ENCODE data around the gene RPA1. TPM values are rescaled to one million over a fixed set of nuclear protein-coding genes. Genes with fewer than 3 reads are reported as not detected.
"Not testable (repeated sequence)": the region's sequence is repeated elsewhere in the genome, so short reads cannot be mapped to it uniquely, and the experiment has no call there.

Gene RPA1
- total and polyA plus RNA-seq, 9 donors = 14.9 to 71.9 (median 47.6) TPM

DNA sequence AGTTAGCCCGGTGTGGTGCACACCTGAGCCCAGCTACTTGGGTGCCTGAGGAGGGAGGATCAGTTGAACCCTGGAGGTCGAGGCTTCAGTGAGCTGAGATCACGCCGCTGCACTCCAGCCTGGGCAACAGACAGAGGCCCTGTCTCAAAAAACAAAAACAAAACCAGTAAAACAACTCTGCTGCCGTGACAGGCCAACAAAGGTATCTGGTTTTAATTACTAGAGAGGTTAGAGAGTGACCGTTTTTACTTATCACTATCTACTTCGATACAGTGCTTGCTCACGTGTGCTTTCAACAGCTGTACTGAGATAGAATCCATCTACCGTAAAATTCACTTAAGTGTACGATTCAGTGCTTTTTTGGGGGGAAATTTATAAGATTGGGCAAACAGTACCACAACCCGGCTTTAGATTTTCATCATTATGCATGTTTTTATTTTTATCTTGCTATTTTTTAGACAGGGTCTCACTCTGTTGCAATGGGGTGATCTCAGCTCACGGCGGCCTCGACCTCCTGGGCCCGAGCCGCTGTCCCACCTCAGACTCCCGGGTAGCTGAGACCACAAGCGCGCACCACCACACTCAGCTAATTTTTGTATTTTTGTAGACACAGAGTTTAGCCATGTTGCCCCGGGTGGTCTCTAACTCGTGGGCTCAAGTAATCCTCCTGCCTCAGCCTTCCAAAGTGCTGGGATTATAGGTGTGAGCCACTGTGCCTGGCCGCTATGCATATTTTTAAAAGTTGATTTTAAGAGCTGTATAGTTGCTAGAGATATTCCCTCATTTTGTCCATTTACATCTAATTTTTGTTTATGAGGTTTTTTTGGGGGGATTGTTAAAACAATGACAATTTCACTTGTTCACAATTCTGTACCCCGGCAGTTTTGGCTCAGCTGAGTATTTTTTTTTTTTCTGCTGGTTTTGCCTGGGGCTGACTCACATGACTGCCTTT lies 37.0 kb upstream of the RPA1 start:
- 72% methylated on average over 5 of the region's 23 CpGs for WGBS (ENCODE audit: insufficient coverage)
- no peak overlapping the region for H3K27ac ChIP-seq (ENCODE audit: low read length)

DNA sequence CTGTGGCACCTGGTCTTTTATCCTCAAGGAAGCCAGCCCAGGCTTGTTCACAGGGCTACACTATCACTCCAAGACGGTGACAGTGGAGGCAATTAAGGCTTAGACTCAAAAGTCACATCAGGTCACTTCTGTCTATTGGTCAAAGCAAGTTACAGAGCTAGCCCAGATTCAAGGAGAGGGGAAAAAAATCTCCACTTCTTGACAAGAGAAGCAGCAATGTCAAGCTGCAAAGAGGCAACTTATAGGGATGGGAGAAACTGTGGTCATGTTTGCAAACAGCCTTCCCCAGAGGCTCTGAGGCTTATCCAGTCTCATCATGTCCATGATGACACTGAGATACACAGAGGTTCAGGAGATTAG lies 36.4 kb upstream of the RPA1 start:
- DNase-seq = no peak
- Histone ChIP-seq H3K27ac (ENCODE audit: low read length) (no peak overlapping the region), H3K36me3 (ENCODE audit: control insufficient read depth, insufficient read depth, low read length) (peaks cover 10% of the 10 kb centered on the region), H3K9me3 (replicated peaks; ENCODE audit: control insufficient read depth, low read depth, low read length) (no peaks in the 10 kb centered on the region), H3K4me3 (ENCODE audit: low read length) (no peak overlapping the region), H3K27me3 (ENCODE audit: control insufficient read depth, insufficient read depth, low read length) (no peaks in the 10 kb centered on the region), H3K4me1 (ENCODE audit: control insufficient read depth, insufficient read depth, low read length) (peaks cover 4% of the 10 kb centered on the region)
- WGBS (ENCODE audit: insufficient coverage) = 100% methylated on average over 1 of the region's 1 CpG

More for the DNA sequence above, 37.0 kb upstream of the RPA1 start:
- H3K27me3 ChIP-seq (ENCODE audit: control insufficient read depth, insufficient read depth, low read length) = no peaks in the 10 kb centered on the region
- no peak for DNase-seq
- peaks cover 4% of the 10 kb centered on the region for H3K4me1 ChIP-seq (ENCODE audit: control insufficient read depth, insufficient read depth, low read length)
- no peak overlapping the region for H3K4me3 ChIP-seq (ENCODE audit: low read length)
- H3K36me3 ChIP-seq (ENCODE audit: control insufficient read depth, insufficient read depth, low read length) = peaks cover 10% of the 10 kb centered on the region
- no peaks in the 10 kb centered on the region for H3K9me3 ChIP-seq (replicated peaks; ENCODE audit: control insufficient read depth, low read depth, low read length)

DNA sequence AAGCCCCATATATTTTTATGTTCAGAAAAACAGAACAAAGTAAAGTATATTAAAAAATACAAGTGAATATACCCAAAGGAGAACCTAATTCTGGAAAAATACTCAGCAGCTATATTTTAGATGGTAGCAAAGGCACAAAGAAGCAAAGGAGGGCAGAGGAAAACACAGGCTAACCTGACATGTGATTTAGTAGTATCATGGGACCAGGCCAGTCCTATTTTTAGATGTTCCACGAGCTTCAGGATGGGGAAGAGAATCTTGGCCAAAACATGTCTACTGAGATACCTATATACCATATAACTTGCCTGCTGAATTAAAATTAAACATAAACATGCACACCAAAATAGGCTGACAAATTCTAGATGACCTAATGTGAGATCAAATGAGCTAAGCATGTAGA lies 33.0 kb upstream of the RPA1 start:
- Histone ChIP-seq H3K27ac (ENCODE audit: low read length) (peak overlapping the region; percentile 54), H3K9me3 (replicated peaks; ENCODE audit: control insufficient read depth, low read depth, low read length) (no peaks in the 10 kb centered on the region), H3K27me3 (ENCODE audit: control insufficient read depth, insufficient read depth, low read length) (no peaks in the 10 kb centered on the region), H3K4me1 (ENCODE audit: control insufficient read depth, insufficient read depth, low read length) (peaks cover 9% of the 10 kb centered on the region), H3K4me3 (ENCODE audit: low read length) (no peak overlapping the region), H3K36me3 (ENCODE audit: control insufficient read depth, insufficient read depth, low read length) (peaks cover 23% of the 10 kb centered on the region)
- no CpG with 5 or more reads among the region's 1 CpG for WGBS (ENCODE audit: insufficient coverage)
- DNase-seq = peak; percentile 77

DNA sequence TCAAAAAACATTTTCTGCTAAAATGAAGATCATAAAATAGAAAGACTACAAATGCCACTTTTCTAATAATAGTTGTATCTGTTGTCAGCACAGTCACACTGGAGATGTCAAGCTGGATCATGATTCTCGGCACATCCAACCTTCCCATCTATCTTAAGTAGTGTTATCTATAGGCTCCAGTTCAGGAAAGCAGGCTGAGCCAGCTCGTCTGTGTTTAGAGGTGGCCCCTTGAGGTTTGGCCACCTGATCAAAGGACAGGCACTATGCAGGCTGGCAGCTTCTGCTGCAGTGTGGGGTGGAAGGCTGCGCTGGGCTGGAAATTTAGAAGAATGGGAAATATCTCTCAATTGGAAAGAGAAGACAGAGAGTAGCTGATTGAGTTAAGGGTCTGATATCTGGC lies 32.5 kb upstream of the RPA1 start:
- no peak overlapping the region for H3K4me3 ChIP-seq (ENCODE audit: low read length)
- no peak for DNase-seq
- peaks cover 9% of the 10 kb centered on the region for H3K4me1 ChIP-seq (ENCODE audit: control insufficient read depth, insufficient read depth, low read length)
- 91% methylated on average over 1 of the region's 3 CpGs for WGBS (ENCODE audit: insufficient coverage)
- H3K27ac ChIP-seq (ENCODE audit: low read length) = peak overlapping the region; percentile 54
- no peaks in the 10 kb centered on the region for H3K27me3 ChIP-seq (ENCODE audit: control insufficient read depth, insufficient read depth, low read length)
- H3K36me3 ChIP-seq (ENCODE audit: control insufficient read depth, insufficient read depth, low read length) = peaks cover 22% of the 10 kb centered on the region
- no peaks in the 10 kb centered on the region for H3K9me3 ChIP-seq (replicated peaks; ENCODE audit: control insufficient read depth, low read depth, low read length)

DNA sequence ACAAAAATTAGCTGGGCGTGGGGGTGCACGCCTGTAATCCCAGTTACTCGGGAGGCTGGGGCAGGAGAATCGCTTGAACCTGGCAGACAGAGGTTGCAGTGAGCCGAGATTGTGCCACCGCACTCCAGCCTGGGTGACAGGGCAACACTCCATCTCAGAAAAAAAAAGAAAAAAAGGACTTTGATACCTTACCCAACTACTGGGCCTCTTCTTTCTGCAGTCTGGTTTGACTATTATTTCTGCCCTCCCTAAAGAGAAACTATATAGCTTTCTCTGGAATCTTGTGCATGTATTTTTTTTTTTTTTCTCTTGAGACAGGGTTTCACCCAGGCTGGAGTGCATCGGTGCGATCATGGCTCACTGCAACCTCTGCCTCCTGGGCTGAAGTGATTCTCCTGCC lies 32.0 kb upstream of the RPA1 start:
- H3K36me3 ChIP-seq (ENCODE audit: control insufficient read depth, insufficient read depth, low read length) = peaks cover 17% of the 10 kb centered on the region
- H3K4me3 ChIP-seq (ENCODE audit: low read length); DNase-seq; H3K27ac ChIP-seq (ENCODE audit: low read length); H3K9me3 ChIP-seq (replicated peaks; ENCODE audit: control insufficient read depth, low read depth, low read length); H3K4me1 ChIP-seq (ENCODE audit: control insufficient read depth, insufficient read depth, low read length); H3K27me3 ChIP-seq (ENCODE audit: control insufficient read depth, insufficient read depth, low read length): not testable (repeated sequence)
- 97% methylated on average over 6 of the region's 8 CpGs for WGBS (ENCODE audit: insufficient coverage)

DNA sequence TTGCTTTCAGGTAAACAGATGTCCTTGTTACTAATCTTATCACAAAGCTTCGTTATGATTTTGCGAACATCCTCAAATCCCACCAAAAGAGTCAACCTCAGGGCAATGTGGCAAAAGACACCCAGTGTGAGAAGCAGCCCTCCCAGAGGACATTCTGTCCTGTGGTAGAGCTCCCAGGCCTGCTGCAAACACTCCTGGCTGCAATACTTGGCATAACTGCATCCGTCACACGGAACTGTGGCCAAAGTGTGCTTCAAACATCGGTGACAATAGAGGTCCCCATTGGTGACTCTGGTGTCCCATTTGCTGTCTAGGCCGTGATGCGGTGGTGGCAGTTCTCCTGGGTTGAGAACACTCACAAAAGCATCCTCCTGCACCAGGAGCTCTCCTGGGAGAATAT lies 29.6 kb upstream of the RPA1 start:
- Histone ChIP-seq H3K9me3 (replicated peaks; ENCODE audit: control insufficient read depth, low read depth, low read length) (no peaks in the 10 kb centered on the region), H3K36me3 (ENCODE audit: control insufficient read depth, insufficient read depth, low read length) (peaks cover 20% of the 10 kb centered on the region), H3K4me1 (ENCODE audit: control insufficient read depth, insufficient read depth, low read length) (peaks cover 9% of the 10 kb centered on the region), H3K4me3 (ENCODE audit: low read length) (no peak overlapping the region), H3K27ac (ENCODE audit: low read length) (no peak overlapping the region), H3K27me3 (ENCODE audit: control insufficient read depth, insufficient read depth, low read length) (no peaks in the 10 kb centered on the region)
- WGBS (ENCODE audit: insufficient coverage) = 84% methylated on average over 4 of the region's 7 CpGs
- no peak for DNase-seq

DNA sequence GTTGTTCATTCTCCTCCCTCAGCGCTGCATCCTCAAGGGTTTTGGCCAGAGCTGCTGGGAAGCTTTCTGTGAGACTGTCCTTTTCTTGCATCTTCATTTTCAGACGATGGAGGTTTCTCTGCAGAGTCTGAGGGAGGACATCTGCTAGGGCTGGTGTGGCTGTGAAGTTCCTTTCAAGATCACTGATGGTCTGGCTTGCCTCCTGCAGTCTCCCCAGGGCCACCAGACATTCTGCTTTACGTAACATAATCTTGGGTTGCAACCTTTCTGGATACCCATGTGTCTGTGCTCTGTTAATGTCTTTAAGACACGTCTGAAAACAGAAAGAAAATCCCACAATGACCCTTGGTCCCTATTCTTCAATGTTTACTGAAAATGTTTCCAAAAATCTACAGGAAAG lies 29.1 kb upstream of the RPA1 start:
- H3K9me3 ChIP-seq (replicated peaks; ENCODE audit: control insufficient read depth, low read depth, low read length) = no peaks in the 10 kb centered on the region
- H3K27ac ChIP-seq (ENCODE audit: low read length) = no peak overlapping the region
- peaks cover 20% of the 10 kb centered on the region for H3K36me3 ChIP-seq (ENCODE audit: control insufficient read depth, insufficient read depth, low read length)
- peak; percentile 44 for DNase-seq
- 57% methylated on average over 1 of the region's 4 CpGs for WGBS (ENCODE audit: insufficient coverage)
- no peak overlapping the region for H3K4me3 ChIP-seq (ENCODE audit: low read length)
- H3K27me3 ChIP-seq (ENCODE audit: control insufficient read depth, insufficient read depth, low read length) = no peaks in the 10 kb centered on the region
- peaks cover 9% of the 10 kb centered on the region for H3K4me1 ChIP-seq (ENCODE audit: control insufficient read depth, insufficient read depth, low read length)

DNA sequence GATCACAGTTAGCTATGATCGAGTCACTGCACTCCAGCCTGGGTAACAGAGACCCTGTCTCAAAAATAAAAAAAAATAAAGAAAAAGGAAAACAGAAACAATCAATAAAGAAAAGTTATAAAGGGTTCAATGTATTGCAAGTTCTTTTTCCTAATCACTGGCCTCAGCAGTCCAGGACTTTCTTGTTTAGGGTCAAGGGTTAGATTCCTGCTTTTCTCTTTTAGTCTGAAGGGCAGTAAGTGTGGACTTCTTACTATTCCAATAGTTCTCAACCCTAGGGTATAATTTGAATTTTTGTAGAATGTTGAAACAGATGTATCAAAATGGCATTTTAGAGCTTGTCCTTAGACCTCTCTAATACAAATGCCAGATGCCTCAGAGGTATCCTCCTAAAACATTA lies 27.4 kb upstream of the RPA1 start:
- peaks cover 7% of the 10 kb centered on the region for H3K4me1 ChIP-seq (ENCODE audit: control insufficient read depth, insufficient read depth, low read length)
- DNase-seq = no peak
- no CpG with 5 or more reads among the region's 1 CpG for WGBS (ENCODE audit: insufficient coverage)
- no peak overlapping the region for H3K27ac ChIP-seq (ENCODE audit: low read length)
- H3K36me3 ChIP-seq (ENCODE audit: control insufficient read depth, insufficient read depth, low read length) = peaks cover 18% of the 10 kb centered on the region
- H3K9me3 ChIP-seq (replicated peaks; ENCODE audit: control insufficient read depth, low read depth, low read length) = no peaks in the 10 kb centered on the region
- no peaks in the 10 kb centered on the region for H3K27me3 ChIP-seq (ENCODE audit: control insufficient read depth, insufficient read depth, low read length)
- no peak overlapping the region for H3K4me3 ChIP-seq (ENCODE audit: low read length)

DNA sequence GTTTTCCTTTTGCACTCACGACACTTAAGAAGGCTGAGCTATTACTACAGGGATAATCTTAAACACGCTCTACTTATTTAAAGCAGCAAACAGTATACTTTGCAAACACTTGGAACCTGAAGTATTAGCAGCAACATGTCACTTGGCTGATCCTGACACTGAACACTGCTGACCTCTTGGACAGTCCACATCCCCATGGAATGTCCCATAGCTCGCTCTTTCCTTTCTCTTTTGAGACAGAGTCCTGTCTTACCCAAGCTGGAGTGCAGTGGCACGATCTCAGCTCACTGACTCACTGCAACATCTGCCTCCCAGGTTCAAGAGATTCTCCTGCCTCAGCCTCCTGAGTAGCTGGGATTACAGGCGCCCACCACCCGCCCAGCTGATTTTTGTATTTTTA lies 26.5 kb upstream of the RPA1 start:
- no peaks in the 10 kb centered on the region for H3K27me3 ChIP-seq (ENCODE audit: control insufficient read depth, insufficient read depth, low read length)
- H3K27ac ChIP-seq (ENCODE audit: low read length) = no peak overlapping the region
- peaks cover 18% of the 10 kb centered on the region for H3K36me3 ChIP-seq (ENCODE audit: control insufficient read depth, insufficient read depth, low read length)
- H3K4me1 ChIP-seq (ENCODE audit: control insufficient read depth, insufficient read depth, low read length) = peaks cover 5% of the 10 kb centered on the region
- WGBS (ENCODE audit: insufficient coverage) = 79% methylated on average over 4 of the region's 6 CpGs
- no peak overlapping the region for H3K4me3 ChIP-seq (ENCODE audit: low read length)
- H3K9me3 ChIP-seq (replicated peaks; ENCODE audit: control insufficient read depth, low read depth, low read length) = no peaks in the 10 kb centered on the region
- DNase-seq = no peak

DNA sequence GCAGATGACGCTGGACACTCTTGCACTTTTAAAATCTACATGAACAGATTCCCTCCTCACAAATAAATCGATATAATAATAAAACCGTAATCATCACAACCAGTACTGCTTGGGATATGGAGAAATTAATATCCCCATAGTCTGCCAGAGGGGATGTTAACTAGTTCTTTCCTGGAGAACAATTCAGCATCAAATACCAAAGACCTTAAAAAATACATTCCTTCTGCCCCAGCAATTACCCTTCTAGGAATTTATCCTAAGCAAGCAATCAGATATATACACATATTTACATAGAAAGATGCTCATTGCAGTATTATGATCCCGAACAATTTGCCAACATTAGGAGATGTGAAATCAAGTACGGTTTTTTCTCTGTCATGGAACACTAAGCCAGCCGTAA lies 21.9 kb upstream of the RPA1 start:
- Histone ChIP-seq H3K27me3 (ENCODE audit: control insufficient read depth, insufficient read depth, low read length) (no peaks in the 10 kb centered on the region), H3K27ac (ENCODE audit: low read length) (no peak overlapping the region), H3K4me1 (ENCODE audit: control insufficient read depth, insufficient read depth, low read length) (no peaks in the 10 kb centered on the region), H3K9me3 (replicated peaks; ENCODE audit: control insufficient read depth, low read depth, low read length) (no peaks in the 10 kb centered on the region), H3K4me3 (ENCODE audit: low read length) (no peak overlapping the region), H3K36me3 (ENCODE audit: control insufficient read depth, insufficient read depth, low read length) (peaks cover 20% of the 10 kb centered on the region)
- no peak for DNase-seq
- WGBS (ENCODE audit: insufficient coverage) = 48% methylated on average over 3 of the region's 6 CpGs

Data from muscle of leg (tissue), 11 donors.